HepG2 (cell line): ENCODE results near the gene SEM1. TPM values are rescaled to one million over a fixed set of nuclear protein-coding genes. Genes with fewer than 3 reads are reported as not detected.
A peak's percentile ranks its signal among the peaks of the same experiment; 100 is the strongest.

ENCODE experiments used
- ATAC-seq: fragments of 200-7000 bp; cut with Tn5 transposase; 3 replicates; pipeline ENCODE4 v1.9.1; 2020; ENCODE audit warnings: mild to moderate bottlenecking, moderate library complexity
- BruUV-seq: library from RNA; stranded (reverse); fragments of 400-500 nt; replicated peaks from 2 replicates; lab custom pipeline; 2021; lab: Mats Ljungman, UMichigan
- CTCF ChIA-PET: fragments of 300-600 bp; formaldehyde crosslinking; extraction: SDS; loops from one replicate; lab custom pipeline; 2021; ENCODE audit warnings: low total read pairs, inconsistent platforms, low intra/inter-chr PET ratio; lab: Yijun Ruan, JAX
- POLR2A ChIA-PET: fragments of 350-600 bp; sonication (Branson Sonifier 250); formaldehyde crosslinking; loops from one replicate; lab custom pipeline; 2020; ENCODE audit warnings: antibody characterized with exemption, inconsistent platforms; lab: Yijun Ruan, JAX
- DNase-seq: peaks from one replicate; pipeline ENCODE4 v3.0.0-alpha.2; 2015; ENCODE audit warnings: low spot score
- FAIRE-seq: peaks from 3 replicates; lab custom pipeline; 2011; peaks lifted over from hg19 to GRCh38; lab: Jason Lieb, UNC
- H2AFZ ChIP-seq: one replicate; pipeline ENCODE4 v1.6.1; 2011; ENCODE audit warnings: low read length, inconsistent platforms
- H3K27ac ChIP-seq: fragments of 300-600 bp; 3 replicates; pipeline ENCODE4 v1.8.0; 2011; ENCODE audit warnings: mixed run types, mild to moderate bottlenecking, mixed read lengths, low read length, inconsistent platforms; ENCODE audit not compliant: insufficient read depth; ENCODE audit errors: extremely low read length
- H3K27me3 ChIP-seq, 2 experiments: fragments of 200-600 bp in 1 of 2; 2 replicates in 1 of 2; 3 replicates in 1 of 2; pipeline versions ENCODE4 v1.6.0 to v1.8.0; 2011; ENCODE audit warnings: low read length in 2 of 2, mild to moderate bottlenecking in 2 of 2, moderate library complexity in 2 of 2, inconsistent platforms in 1 of 2; ENCODE audit not compliant: insufficient read depth in 2 of 2, control insufficient read depth in 1 of 2
- H3K36me3 ChIP-seq, 2 experiments: fragments of 200-600 bp in 1 of 2; replicated peaks in 1 of 2; 2 replicates in 1 of 2; 3 replicates in 1 of 2; pipeline versions ENCODE4 v1.5.1 to v1.8.0; 2011; ENCODE audit warnings: low read length in 2 of 2, inconsistent platforms in 1 of 2; ENCODE audit not compliant: insufficient read depth in 2 of 2, control insufficient read depth in 1 of 2
- H3K4me1 ChIP-seq: 2 replicates; pipeline ENCODE4 v1.5.1; 2012; ENCODE audit warnings: low read length, inconsistent platforms; ENCODE audit not compliant: insufficient read depth
- H3K4me2 ChIP-seq: 2 replicates; pipeline ENCODE4 v1.6.0; 2011; ENCODE audit warnings: low read depth, low read length, inconsistent platforms
- H3K4me3 ChIP-seq, 3 experiments: fragments of 200-600 bp in 1 of 3; sonication (generic), shearing (Covaris generic) in 1 of 3; replicated peaks in 1 of 3; 2 replicates each; pipeline ENCODE4 v1.5.1; 2011 to 2016; ENCODE audit warnings: low read length in 3 of 3, inconsistent platforms in 2 of 3, low read depth in 2 of 3, mild to moderate bottlenecking in 2 of 3, control low read depth in 1 of 3, mixed read lengths in 1 of 3; ENCODE audit not compliant: insufficient read depth in 1 of 3
- H3K79me2 ChIP-seq: one replicate; pipeline ENCODE4 v1.6.1; 2011; ENCODE audit warnings: low read length, inconsistent platforms; ENCODE audit not compliant: insufficient read depth
- H3K9ac ChIP-seq: 2 replicates; pipeline ENCODE4 v1.6.0; 2011; ENCODE audit warnings: mild to moderate bottlenecking, low read depth, low read length, inconsistent platforms; ENCODE audit not compliant: insufficient read depth
- H3K9me3 ChIP-seq: 2 replicates; pipeline ENCODE4 v1.5.1; 2012; ENCODE audit warnings: mild to moderate bottlenecking, low read length
- H4K20me1 ChIP-seq: 2 replicates; pipeline ENCODE4 v1.6.0; 2011; ENCODE audit warnings: inconsistent platforms, mild to moderate bottlenecking, low read length, moderate library complexity; ENCODE audit not compliant: insufficient read depth
- AFF4 ChIP-seq: sonication (generic); formaldehyde crosslinking; IDR thresholded peaks from 2 replicates; pipeline ENCODE4 v1.4.0; 2020; ENCODE audit warnings: missing genetic modification reagents
- GATAD2A ChIP-seq: IDR thresholded peaks from 2 replicates; pipeline ENCODE4 v1.6.1; 2016
- NR2F1 ChIP-seq, 2 experiments: fragments of 450-650 bp in 1 of 2; formaldehyde crosslinking in 1 of 2; IDR thresholded peaks; 2 replicates each; pipeline versions ENCODE4 v1.5.0 to v1.6.1; 2016 to 2020; ENCODE audit warnings: mild to moderate bottlenecking in 1 of 2, missing compliant biosample characterization in 1 of 2, missing genetic modification reagents in 1 of 2, moderate library complexity in 1 of 2
- PITX1 ChIP-seq: sonication (generic); formaldehyde crosslinking; IDR thresholded peaks from 2 replicates; pipeline ENCODE4 v1.5.1; 2020; ENCODE audit warnings: mild to moderate bottlenecking, missing genetic modification reagents
- ZNF160 ChIP-seq: sonication (generic); formaldehyde crosslinking; IDR thresholded peaks from 2 replicates; pipeline ENCODE4 v1.8.0; 2022; ENCODE audit warnings: mild to moderate bottlenecking, inconsistent platforms, missing genetic modification reagents
- ZNF446 ChIP-seq: sonication (generic); formaldehyde crosslinking; IDR thresholded peaks from 2 replicates; pipeline ENCODE4 v1.5.0; 2020; ENCODE audit warnings: mild to moderate bottlenecking, missing genetic modification reagents
- WGBS: methylation state at CpG from one replicate; pipeline ENCODE4 v1.1.6; 2017; ENCODE audit warnings: low lambda C conversion rate; 5-methylcytosine and 5-hydroxymethylcytosine counted together
- in situ Hi-C: cut with HindIII; loops from 2 replicates; pipeline ENCODE4 v1.10.0; 2017; ENCODE audit warnings: low pct_unique_long_range_greater_than_20kb; ENCODE audit not compliant: extremely low pct_ligation_motif_present
- intact Hi-C: fragments of 100-400 bp; cut with micrococcal nuclease; formaldehyde crosslinking; loops from one replicate; pipeline ENCODE4 v1.10.0; 2022; ENCODE audit not compliant: unreplicated experiment
- polyA plus RNA-seq, 8 experiments: library from polyadenylated mRNA; depleted of rRNA in 3 of 8; stranded (reverse) in 7 of 8; unstranded in 1 of 8; fragments of >200 nt; fragmentation: Illumina TruSeq in 4 of 8; extraction: Trizol in 4 of 8; gene quantifications; 2 replicates each; pipeline versions ENCODE4 v1.2.1 to v1.2.3, GENCODE V29; 2011 to 2016; ENCODE audit warnings: low read depth in 4 of 8, missing spikeins in 1 of 8, mixed read lengths in 1 of 8; ENCODE audit not compliant: insufficient read depth in 1 of 8
- total RNA-seq, 5 experiments: library from RNA; depleted of rRNA; stranded (reverse); fragments of >200 nt; fragmentation: Illumina TruSeq; extraction: Trizol; gene quantifications; 2 replicates each; pipeline ENCODE4 v1.2.3, GENCODE V29; 2016; ENCODE audit warnings: low read depth in 1 of 5
- TF ChIP-seq, protein P1 (sequence below): sonication (generic); formaldehyde crosslinking; IDR thresholded peaks from 2 replicates; pipeline ENCODE4 v1.9.0; 2021; ENCODE audit warnings: missing genetic modification reagents, borderline replicate concordance

SEM1 gene
- total and polyA plus RNA-seq, 2 of the 13 experiments (the other 11 are each of a cell fraction or from before 2014, with no cell fraction given) = 40.7 to 174 TPM

GRCh38 chr7:96679886-96680285 is 29.8 kb downstream of the SEM1 start:
- H3K27ac ChIP-seq = no peak overlapping the region
- 98% methylated on average over 4 of the region's 4 CpGs for WGBS
- no peaks in the 10 kb centered on the region for H3K4me1 ChIP-seq
- H3K36me3 ChIP-seq = peaks cover 0 to 1% of the 10 kb centered on the region in 2 experiments; a peak in 1 of 5 replicates
- H4K20me1 ChIP-seq = no peaks in the 10 kb centered on the region
- peak; percentile 44; the same call in 1 of the 3 replicates for ATAC-seq
- no peak overlapping the region for H3K4me3 ChIP-seq
- no peak for FAIRE-seq
- ChIA-PET CTCF (no interaction called here), POLR2A (no interaction called here)
- intact Hi-C loops = no loop called here
- H3K79me2 ChIP-seq = no peaks in the 10 kb centered on the region
- BruUV-seq = no TSS peak
- no peak overlapping the region for H3K9ac ChIP-seq
- TF ChIP-seq PITX1 (CRISPR knock-in tag) = no peak
- TF ChIP-seq AFF4 = no peak
- no peak for TF ChIP-seq GATAD2A (CRISPR knock-in tag)
- no peak for TF ChIP-seq ZNF160
- no peak for TF ChIP-seq ZNF446 (CRISPR knock-in tag)
- TF ChIP-seq, protein P1, sequence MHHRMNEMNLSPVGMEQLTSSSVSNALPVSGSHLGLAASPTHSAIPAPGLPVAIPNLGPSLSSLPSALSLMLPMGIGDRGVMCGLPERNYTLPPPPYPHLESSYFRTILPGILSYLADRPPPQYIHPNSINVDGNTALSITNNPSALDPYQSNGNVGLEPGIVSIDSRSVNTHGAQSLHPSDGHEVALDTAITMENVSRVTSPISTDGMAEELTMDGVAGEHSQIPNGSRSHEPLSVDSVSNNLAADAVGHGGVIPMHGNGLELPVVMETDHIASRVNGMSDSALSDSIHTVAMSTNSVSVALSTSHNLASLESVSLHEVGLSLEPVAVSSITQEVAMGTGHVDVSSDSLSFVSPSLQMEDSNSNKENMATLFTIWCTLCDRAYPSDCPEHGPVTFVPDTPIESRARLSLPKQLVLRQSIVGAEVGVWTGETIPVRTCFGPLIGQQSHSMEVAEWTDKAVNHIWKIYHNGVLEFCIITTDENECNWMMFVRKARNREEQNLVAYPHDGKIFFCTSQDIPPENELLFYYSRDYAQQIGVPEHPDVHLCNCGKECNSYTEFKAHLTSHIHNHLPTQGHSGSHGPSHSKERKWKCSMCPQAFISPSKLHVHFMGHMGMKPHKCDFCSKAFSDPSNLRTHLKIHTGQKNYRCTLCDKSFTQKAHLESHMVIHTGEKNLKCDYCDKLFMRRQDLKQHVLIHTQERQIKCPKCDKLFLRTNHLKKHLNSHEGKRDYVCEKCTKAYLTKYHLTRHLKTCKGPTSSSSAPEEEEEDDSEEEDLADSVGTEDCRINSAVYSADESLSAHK = no peak
- no peak for TF ChIP-seq NR2F1 (CRISPR knock-in tag; IDR thresholded peaks at IDR 0.05)
- no peak overlapping the region for H2AFZ ChIP-seq
- no peaks in the 10 kb centered on the region for H3K9me3 ChIP-seq
- no peak for DNase-seq
- no peak overlapping the region for H3K4me2 ChIP-seq
- no peaks in the 10 kb centered on the region for H3K27me3 ChIP-seq
- in situ Hi-C loops = no loop called here
